GM10248 (cell line): ENCODE results near the gene CFL1.

ENCODE experiments used
- CTCF ChIA-PET: fragments of 300-600 bp; sonication (Branson Sonifier 250); formaldehyde crosslinking; extraction: SDS; loops from one replicate; lab custom pipeline; 2021; ENCODE audit warnings: antibody characterized with exemption; lab: Yijun Ruan, JAX
- POLR2A ChIA-PET: fragments of 350-650 bp; sonication (Branson Sonifier 250); formaldehyde crosslinking; extraction: SDS; loops from one replicate; lab custom pipeline; 2020; ENCODE audit warnings: antibody characterized with exemption; lab: Yijun Ruan, JAX
- DNase-seq: peaks from one replicate; pipeline ENCODE4 v3.0.0; 2012; ENCODE audit errors: extremely low spot score
- CTCF ChIP-seq: IDR thresholded peaks from 2 replicates; pipeline ENCODE4 v1.5.1; 2012; ENCODE audit warnings: mild to moderate bottlenecking, low read depth; ENCODE audit errors: extremely low read depth, missing control alignments, control extremely low read depth

The CFL1 gene

GRCh38 chr11:65885231-65885630 lies 27.3 kb upstream of the CFL1 start:
- DNase-seq: no peak
- ChIA-PET POLR2A (interaction anchor here (0.6 to 1.1 kb wide), 3 partner anchors 8 to 116 kb away, joined by 3 to 5 read pairs (median 3); no protein-coding TSS in a partner anchor), CTCF (interaction anchor here (0.9 to 19.3 kb wide), 48 partner anchors 3 to 590 kb away, joined by 3 to 535 read pairs (median 6); partner anchors contain the start of genes BANF1, CATSPER1, CCDC85B and CFL1)
- no peak for TF ChIP-seq CTCF

- POLR2A ChIA-PET: interaction anchor here (0.6 to 1.5 kb wide), 4 partner anchors 9 to 116 kb away, joined by 3 to 5 read pairs (median 4); no protein-coding TSS in a partner anchor
Measured at GRCh38 chr11:65884716-65885092, 26.7 kb upstream of the CFL1 start.

GRCh38 chr11:65883786-65884715 lies 26.1 kb upstream of the CFL1 start:
- CTCF ChIA-PET: interaction anchor here (0.7 to 19.3 kb wide), 58 partner anchors 8 to 271 kb away, joined by 3 to 535 read pairs (median 5); partner anchors contain the start of genes BANF1, CATSPER1, CCDC85B and CFL1
- no peak for TF ChIP-seq CTCF
- DNase-seq: no peak
- POLR2A ChIA-PET: interaction anchor here (0.5 to 1.5 kb wide), 4 partner anchors 9 to 40 kb away, joined by 3 to 6 read pairs (median 5); no protein-coding TSS in a partner anchor

More at GRCh38 chr11:65884716-65885092, 26.7 kb upstream of the CFL1 start:
- TF ChIP-seq CTCF: peak; percentile 100
- CTCF ChIA-PET: interaction anchor here (0.7 to 19.3 kb wide), 60 partner anchors 2 to 589 kb away, joined by 3 to 535 read pairs (median 5); partner anchors contain the start of genes BANF1, CATSPER1, CCDC85B and CFL1
- peak; percentile 88 for DNase-seq

- DNase-seq: no peak
- ChIA-PET CTCF (interaction anchor here (1.1 to 19.3 kb wide), 16 partner anchors 7 to 230 kb away, joined by 3 to 535 read pairs (median 12); partner anchors contain the start of genes CCDC85B, CFL1, EFEMP2 and FIBP), POLR2A (interaction anchor here (1.5 kb wide), 1 partner anchor 17 kb away, joined by 5 read pairs; no protein-coding TSS in a partner anchor)
- no peak for TF ChIP-seq CTCF
Measured at GRCh38 chr11:65883058-65883761, 25.2 kb upstream of the CFL1 start.

- ChIA-PET CTCF (interaction anchor here (1.0 to 19.3 kb wide), 5 partner anchors 10 to 107 kb away, joined by 4 to 535 read pairs (median 199); partner anchors contain the start of genes CCDC85B, CFL1, EFEMP2 and FIBP), POLR2A (interaction anchor here (1.0 kb wide), 1 partner anchor 23 kb away, joined by 4 read pairs; the partner anchor contains the start of gene MUS81)
- no peak for TF ChIP-seq CTCF
- no peak for DNase-seq
Measured at GRCh38 chr11:65882120-65883057, 24.4 kb upstream of the CFL1 start.
